Naive thymus-derived CD4-positive, alpha-beta T cell (primary cell): ENCODE results near the gene SLC39A11. TPM values are rescaled to one million over a fixed set of nuclear protein-coding genes. Genes with fewer than 3 reads are reported as not detected.
"Not testable (repeated sequence)": the region's sequence is repeated elsewhere in the genome, so short reads cannot be mapped to it uniquely, and the experiment has no call there.

Source experiments
- ATAC-seq: fragments of 150-1000 bp; cut with Tn5 transposase; 2 replicates; pipeline ENCODE4 v1.10.0; 2021; ENCODE audit warnings: mild to moderate bottlenecking, moderate library complexity
- CTCF ChIA-PET: fragments of 350-600 bp; sonication (Branson Sonifier 250); formaldehyde crosslinking; loops from one replicate; lab custom pipeline; 2021; ENCODE audit warnings: antibody characterized with exemption; lab: Charles Lee
- POLR2A ChIA-PET: fragments of 350-600 bp; sonication (Branson Sonifier 250); formaldehyde crosslinking; loops from one replicate; lab custom pipeline; 2021; ENCODE audit warnings: antibody characterized with exemption, inconsistent platforms; lab: Charles Lee
- DNase-seq, 9 donors: peaks; one replicate each; pipeline versions ENCODE4 v3.0.0 to v3.0.0-alpha.2; 2020 to 2022; ENCODE audit warnings: mixed read lengths in 1 of 9
- H3K27ac ChIP-seq: one replicate; pipeline ENCODE4 v1.7.0; 2013; ENCODE audit warnings: mild to moderate bottlenecking, low read depth, low read length, moderate library complexity
- H3K27me3 ChIP-seq, 2 donors: one replicate each; pipeline ENCODE4 v1.7.0; 2013; ENCODE audit warnings: low read length in 2 of 2, mild to moderate bottlenecking in 2 of 2, moderate library complexity in 2 of 2; ENCODE audit not compliant: control insufficient read depth in 2 of 2, insufficient read depth in 2 of 2
- H3K36me3 ChIP-seq, 3 experiments: 1 replicate in 2 of 3; 2 replicates in 1 of 3; pipeline ENCODE4 v1.7.0; 2013; ENCODE audit warnings: low read length in 3 of 3, mild to moderate bottlenecking in 3 of 3, moderate library complexity in 1 of 3; ENCODE audit not compliant: insufficient read depth in 3 of 3, control insufficient read depth in 2 of 3
- H3K4me1 ChIP-seq, 2 donors: one replicate each; pipeline ENCODE4 v1.7.0; 2013; ENCODE audit warnings: low read length in 2 of 2, mild to moderate bottlenecking in 2 of 2, moderate library complexity in 1 of 2; ENCODE audit not compliant: control insufficient read depth in 2 of 2, insufficient read depth in 2 of 2
- H3K4me3 ChIP-seq: 2 replicates; pipeline ENCODE4 v1.7.0; 2013; ENCODE audit warnings: mild to moderate bottlenecking, low read length
- H3K9me3 ChIP-seq, 3 experiments: 1 replicate in 2 of 3; 2 replicates in 1 of 3; pipeline ENCODE4 v1.7.0; 2013; ENCODE audit warnings: low read length in 3 of 3; ENCODE audit not compliant: control insufficient read depth in 2 of 3
- H3K27ac Mint-ChIP-seq, 9 donors: one replicate each; pipeline ENCODE4 v1.8.0; 2020 to 2022; ENCODE audit warnings: mixed read lengths in 9 of 9, mild to moderate bottlenecking in 8 of 9, moderate library complexity in 5 of 9, inconsistent platforms in 2 of 9
- H3K27me3 Mint-ChIP-seq, 5 donors: one replicate each; pipeline ENCODE4 v1.8.0; 2021 to 2022; ENCODE audit warnings: mixed read lengths in 5 of 5, mild to moderate bottlenecking in 1 of 5
- H3K36me3 Mint-ChIP-seq, 5 donors: one replicate each; pipeline ENCODE4 v1.8.0; 2020 to 2022; ENCODE audit warnings: mixed read lengths in 5 of 5, mild to moderate bottlenecking in 3 of 5, inconsistent platforms in 1 of 5
- H3K4me1 Mint-ChIP-seq, 7 donors: one replicate each; pipeline ENCODE4 v1.8.0; 2020 to 2022; ENCODE audit warnings: mixed read lengths in 7 of 7, mild to moderate bottlenecking in 3 of 7, inconsistent platforms in 1 of 7
- H3K4me3 Mint-ChIP-seq, 10 donors: one replicate each; pipeline ENCODE4 v1.8.0; 2020 to 2022; ENCODE audit warnings: mild to moderate bottlenecking in 10 of 10, mixed read lengths in 10 of 10, moderate library complexity in 6 of 10, inconsistent platforms in 2 of 10
- H3K9me3 Mint-ChIP-seq, 11 donors: one replicate each; pipeline ENCODE4 v1.8.0; 2020 to 2022; ENCODE audit warnings: mixed read lengths in 11 of 11, mild to moderate bottlenecking in 4 of 11, inconsistent platforms in 1 of 11, moderate library complexity in 1 of 11
- intact Hi-C, 2 donors: fragments of 100-400 bp; cut with micrococcal nuclease; formaldehyde crosslinking; loops; one replicate each; pipeline ENCODE4 v1.15.1; 2023
- polyA plus RNA-seq, 2 donors: library from polyadenylated mRNA; unstranded; fragments of 300-500 nt; fragmentation: Illumina TruSeq; gene quantifications; one replicate each; pipeline ENCODE4 v1.2.3, GENCODE V29; 2021
- total RNA-seq, 6 experiments: library from RNA in 5 of 6; stranded (reverse) in 5 of 6; gene quantifications; 1 replicate in 5 of 6; 2 replicates in 1 of 6; pipeline ENCODE4 v1.2.3 and lab custom pipeline; 2021 to 2026

The SLC39A11 gene
- total and polyA plus RNA-seq, 7 experiments from 2014 or later, result 8.5 to 36.7 (median 19.8) TPM

- ChIA-PET CTCF (interaction anchor here (0.7 kb wide), 1 partner anchor 74 kb away, joined by 3 read pairs; no protein-coding TSS in a partner anchor), POLR2A (interaction anchor here (1.7 kb wide), 1 partner anchor 10 kb away, joined by 3 read pairs; no protein-coding TSS in a partner anchor)
- H3K4me3 Mint-ChIP-seq, H3K27me3 ChIP-seq, H3K36me3 ChIP-seq, ATAC-seq, H3K4me1 ChIP-seq, H3K27me3 Mint-ChIP-seq, DNase-seq, H3K27ac ChIP-seq, H3K27ac Mint-ChIP-seq, H3K9me3 Mint-ChIP-seq, intact Hi-C loops, H3K9me3 ChIP-seq, H3K4me3 ChIP-seq: not testable (repeated sequence)
- Mint-ChIP-seq H3K4me1 (peaks cover 0 to 11% (median 8%) of the 10 kb centered on the region in 7 donors), H3K36me3 (peaks cover 0 to 12% (median 0%) of the 10 kb centered on the region in 5 donors)
Measured at GRCh38 chr17:73059713-73060112, 32.8 kb downstream of the SLC39A11 start.

DNA sequence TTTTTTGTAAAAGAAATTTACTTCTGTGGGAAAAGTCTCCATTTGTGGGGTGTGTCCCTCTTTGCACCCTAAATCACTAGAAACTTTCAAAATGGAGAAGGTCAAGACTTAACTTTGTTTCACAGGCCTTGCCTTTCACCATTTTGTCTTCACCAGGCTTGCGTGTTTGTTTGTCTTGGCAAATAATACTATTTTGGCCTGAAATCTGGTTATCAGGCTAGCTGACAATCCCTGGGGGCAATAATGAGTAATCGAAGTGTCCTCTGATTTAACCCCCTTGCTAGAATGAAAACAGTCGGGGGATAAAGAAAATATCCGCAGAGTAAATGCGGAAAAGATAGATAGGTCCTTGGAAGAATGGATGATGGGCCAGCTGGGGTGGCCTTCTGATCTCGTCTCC, 34.5 kb downstream of the SLC39A11 start:
- no peak overlapping the region for H3K27ac ChIP-seq
- no peaks in the 10 kb centered on the region for H3K27me3 Mint-ChIP-seq
- no peak overlapping the region for H3K4me3 ChIP-seq
- no peaks in the 10 kb centered on the region for H3K9me3 Mint-ChIP-seq
- peaks cover 0 to 2% (median 0%) of the 10 kb centered on the region in 7 donors for H3K4me1 Mint-ChIP-seq
- no peaks in the 10 kb centered on the region for H3K36me3 ChIP-seq
- DNase-seq (no peak), ATAC-seq (no peak)
- H3K27me3 ChIP-seq, result no peaks in the 10 kb centered on the region
- no peaks in the 10 kb centered on the region for H3K4me1 ChIP-seq
- no peak overlapping the region for H3K27ac Mint-ChIP-seq
- H3K9me3 ChIP-seq, result no peaks in the 10 kb centered on the region
- H3K36me3 Mint-ChIP-seq, result peaks cover 0 to 10% (median 0%) of the 10 kb centered on the region in 5 donors
- POLR2A ChIA-PET, result interaction anchor here (0.6 kb wide), 1 partner anchor 136 kb away, joined by 3 read pairs; no protein-coding TSS in a partner anchor
- intact Hi-C loops, result no loop called here
- no peak overlapping the region for H3K4me3 Mint-ChIP-seq
- CTCF ChIA-PET, result interaction anchor here (0.6 kb wide), 1 partner anchor 419 kb away, joined by 3 read pairs; no protein-coding TSS in a partner anchor

- H3K4me1 ChIP-seq, result no peaks in the 10 kb centered on the region
- CTCF ChIA-PET, result no interaction called here
- intact Hi-C loops, result no loop called here
- peaks cover 0 to 13% (median 0%) of the 10 kb centered on the region in 5 donors for H3K36me3 Mint-ChIP-seq
- H3K27me3 ChIP-seq, result no peaks in the 10 kb centered on the region
- H3K4me1 Mint-ChIP-seq, result peaks cover 0 to 4% (median 3%) of the 10 kb centered on the region in 7 donors
- no peaks in the 10 kb centered on the region for H3K9me3 Mint-ChIP-seq
- no peak overlapping the region for H3K4me3 Mint-ChIP-seq
- H3K27ac ChIP-seq, result no peak overlapping the region
- no peak overlapping the region for H3K27ac Mint-ChIP-seq
- DNase-seq, result no peak
- H3K9me3 ChIP-seq, result no peaks in the 10 kb centered on the region
- ATAC-seq, result no peak
- no peaks in the 10 kb centered on the region for H3K36me3 ChIP-seq
- H3K4me3 ChIP-seq, result no peak overlapping the region
- POLR2A ChIA-PET, result no interaction called here
- no peaks in the 10 kb centered on the region for H3K27me3 Mint-ChIP-seq
Measured at GRCh38 chr17:73057196-73057595, 35.3 kb downstream of the SLC39A11 start.

- no peak for DNase-seq
- Mint-ChIP-seq H3K27ac (peak overlapping the region in 1 of 9 donors; percentile 6), H3K36me3 (peaks cover 4 to 48% (median 33%) of the 10 kb centered on the region in 5 donors)
Measured at GRCh38 chr17:73052923-73053322, 39.6 kb downstream of the SLC39A11 start.

GRCh38 chr17:73050797-73051196, 41.7 kb downstream of the SLC39A11 start:
- Histone ChIP-seq H3K9me3 (no peaks in the 10 kb centered on the region), H3K27ac (no peak overlapping the region), H3K36me3 (peaks cover 0 to 8% (median 0%) of the 10 kb centered on the region in 3 experiments), H3K4me3 (no peak overlapping the region), H3K4me1 (no peaks in the 10 kb centered on the region), H3K27me3 (no peaks in the 10 kb centered on the region)
- peaks cover 0 to 6% (median 0%) of the 10 kb centered on the region in 11 donors for H3K9me3 Mint-ChIP-seq
- no peak for DNase-seq
- no peak for ATAC-seq
- peaks cover 3 to 9% (median 6%) of the 10 kb centered on the region in 7 donors for H3K4me1 Mint-ChIP-seq
- H3K4me3 Mint-ChIP-seq, result no peak overlapping the region
- ChIA-PET CTCF (no interaction called here), POLR2A (no interaction called here)
- peaks cover 6 to 54% (median 40%) of the 10 kb centered on the region in 5 donors for H3K36me3 Mint-ChIP-seq
- H3K27me3 Mint-ChIP-seq, result no peaks in the 10 kb centered on the region
- H3K27ac Mint-ChIP-seq, result no peak overlapping the region
- intact Hi-C loops, result no loop called here

More at GRCh38 chr17:73052923-73053322, 39.6 kb downstream of the SLC39A11 start:
- POLR2A ChIA-PET, result no interaction called here
- no peaks in the 10 kb centered on the region for H3K27me3 ChIP-seq
- H3K9me3 ChIP-seq, result no peaks in the 10 kb centered on the region
- peaks cover 0 to 8% (median 0%) of the 10 kb centered on the region in 3 experiments for H3K36me3 ChIP-seq
- H3K4me3 ChIP-seq, result no peak overlapping the region
- H3K27me3 Mint-ChIP-seq, result no peaks in the 10 kb centered on the region
- CTCF ChIA-PET, result no interaction called here
- no peak overlapping the region for H3K4me3 Mint-ChIP-seq
- intact Hi-C loops, result no loop called here
- H3K4me1 Mint-ChIP-seq, result peaks cover 0 to 9% (median 6%) of the 10 kb centered on the region in 7 donors
- H3K4me1 ChIP-seq, result no peaks in the 10 kb centered on the region
- peaks cover 0 to 6% (median 0%) of the 10 kb centered on the region in 11 donors for H3K9me3 Mint-ChIP-seq
- H3K27ac ChIP-seq, result no peak overlapping the region
- no peak for ATAC-seq

DNA sequence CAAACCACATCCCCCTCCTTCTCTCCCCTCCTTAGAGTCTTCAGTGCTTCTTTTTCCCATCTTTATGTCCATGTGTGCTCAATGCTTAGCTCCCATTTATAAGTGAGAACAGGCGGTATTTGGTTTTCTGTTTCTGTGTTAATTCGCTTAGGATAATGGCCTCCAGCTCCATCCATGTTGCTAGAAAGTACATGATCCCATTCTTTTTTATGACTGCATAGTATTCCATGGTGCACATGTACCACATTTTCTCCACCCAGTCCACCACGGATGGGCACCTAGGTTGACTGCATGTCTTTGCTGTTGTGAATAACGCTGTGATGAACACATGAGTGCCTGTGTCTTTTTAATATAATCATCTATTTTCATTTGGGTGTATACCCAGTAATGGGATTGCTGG, 44.3 kb downstream of the SLC39A11 start:
- Histone ChIP-seq H3K36me3 (peaks cover 0 to 8% (median 0%) of the 10 kb centered on the region in 3 experiments), H3K9me3 (no peaks in the 10 kb centered on the region), H3K4me1 (no peaks in the 10 kb centered on the region), H3K27me3 (no peaks in the 10 kb centered on the region), H3K27ac (no peak overlapping the region), H3K4me3 (no peak overlapping the region)
- Mint-ChIP-seq H3K27ac (no peak overlapping the region), H3K36me3 (peaks cover 6 to 68% (median 53%) of the 10 kb centered on the region in 5 donors), H3K4me3 (no peak overlapping the region), H3K27me3 (no peaks in the 10 kb centered on the region), H3K4me1 (peaks cover 3 to 12% (median 7%) of the 10 kb centered on the region in 7 donors), H3K9me3 (peaks cover 0 to 7% (median 0%) of the 10 kb centered on the region in 11 donors)
- intact Hi-C loops, result no loop called here
- no peak for DNase-seq
- CTCF ChIA-PET, result no interaction called here
- no peak for ATAC-seq
- POLR2A ChIA-PET, result no interaction called here

- peaks cover 0 to 13% (median 0%) of the 10 kb centered on the region in 3 experiments for H3K9me3 ChIP-seq
- H3K36me3 Mint-ChIP-seq, result peaks cover 5 to 74% (median 61%) of the 10 kb centered on the region in 5 donors
- ChIA-PET CTCF (interaction anchor here (0.6 kb wide), 1 partner anchor 106 kb away, joined by 6 read pairs; no protein-coding TSS in a partner anchor), POLR2A (no interaction called here)
- no peaks in the 10 kb centered on the region for H3K27me3 ChIP-seq
- no peak overlapping the region for H3K27ac ChIP-seq
- no peak overlapping the region for H3K4me3 ChIP-seq
- no peak overlapping the region for H3K4me3 Mint-ChIP-seq
- H3K36me3 ChIP-seq, result peaks cover 0 to 12% (median 0%) of the 10 kb centered on the region in 3 experiments
- no peak for ATAC-seq
- peaks cover 0 to 10% (median 0%) of the 10 kb centered on the region in 7 donors for H3K4me1 Mint-ChIP-seq
- peak overlapping the region in 1 of 9 donors; percentile 6 for H3K27ac Mint-ChIP-seq
- H3K9me3 Mint-ChIP-seq, result peaks cover 0 to 24% (median 7%) of the 10 kb centered on the region in 11 donors
- intact Hi-C loops, result no loop called here
- H3K27me3 Mint-ChIP-seq, result no peaks in the 10 kb centered on the region
- H3K4me1 ChIP-seq, result no peaks in the 10 kb centered on the region
- no peak for DNase-seq
Measured at GRCh38 chr17:73045724-73046123, 46.8 kb downstream of the SLC39A11 start.
